GM12865 (cell line): ENCODE results near the gene RCOR2.
A peak's percentile ranks its signal among the peaks of the same experiment; 100 is the strongest.

ENCODE experiments used
- DNase-seq: peaks from one replicate; pipeline ENCODE4 v3.0.0; 2010; ENCODE audit warnings: low read depth
- H3K4me3 ChIP-seq: 2 replicates; pipeline ENCODE4 v1.5.1; 2011; ENCODE audit warnings: mild to moderate bottlenecking, low read depth, low read length, control low read depth
- CTCF ChIP-seq: IDR thresholded peaks from 2 replicates; pipeline ENCODE4 v1.5.1; 2011; ENCODE audit warnings: low read length, control low read depth, low read depth, inconsistent platforms; ENCODE audit not compliant: insufficient read depth; ENCODE audit errors: missing control alignments

The RCOR2 gene

GRCh38 chr11:63872800-63873197 is 44.2 kb downstream of the RCOR2 start:
- TF ChIP-seq CTCF: no peak
- H3K4me3 ChIP-seq: no peak overlapping the region

GRCh38 chr11:63871962-63872799 is 44.8 kb downstream of the RCOR2 start:
- H3K4me3 ChIP-seq: no peak overlapping the region
- peak; percentile 91 for DNase-seq
- TF ChIP-seq CTCF: peak; percentile 55

More at GRCh38 chr11:63872800-63873197, 44.2 kb downstream of the RCOR2 start:
- no peak for DNase-seq

GRCh38 chr11:63870351-63871140 is 46.4 kb downstream of the RCOR2 start:
- peak; percentile 59 for DNase-seq
- no peak for TF ChIP-seq CTCF
- H3K4me3 ChIP-seq: no peak overlapping the region

- H3K4me3 ChIP-seq: no peak overlapping the region
- peak; percentile 65 for DNase-seq
- TF ChIP-seq CTCF: no peak
Observed at GRCh38 chr11:63869683-63870082, 47.3 kb downstream of the RCOR2 start.

- no peak overlapping the region for H3K4me3 ChIP-seq
- no peak for DNase-seq
- no peak for TF ChIP-seq CTCF
Observed at GRCh38 chr11:63869171-63869591, 47.8 kb downstream of the RCOR2 start.

GRCh38 chr11:63868399-63869064 is 48.4 kb downstream of the RCOR2 start:
- no peak for TF ChIP-seq CTCF
- H3K4me3 ChIP-seq: no peak overlapping the region
- DNase-seq: no peak
